GM18873 (cell line): Measurements from ENCODE around the gene TSPAN12.

Experiments used
- ATAC-seq: cut with Tn5 transposase; IDR thresholded peaks from one replicate; pipeline ENCODE4 v1.9.1; 2021; ENCODE audit warnings: mild to moderate bottlenecking, moderate library complexity, moderate number of reproducible peaks; ENCODE audit not compliant: unreplicated experiment, low FRiP score

The TSPAN12 gene

DNA sequence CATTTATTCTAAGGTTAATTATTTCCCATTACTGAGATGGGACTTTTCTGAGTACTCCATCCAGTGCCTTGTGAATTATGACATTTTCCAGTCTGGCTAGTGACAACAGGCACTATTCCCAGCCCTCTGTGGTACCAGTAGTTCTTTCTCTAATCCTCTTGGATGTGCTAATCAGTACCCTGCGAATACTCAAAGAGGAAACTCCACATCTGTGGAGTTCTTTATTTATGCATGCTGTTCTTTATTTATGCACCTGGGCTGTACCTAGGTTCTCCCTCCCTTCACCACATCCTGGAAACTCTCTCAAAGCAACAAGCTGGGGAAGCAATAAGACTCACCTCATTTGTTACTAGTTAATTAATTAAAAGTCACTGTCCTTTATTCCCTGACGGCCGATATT is 83.5 kb downstream of the TSPAN12 start:
- no peak for ATAC-seq

DNA sequence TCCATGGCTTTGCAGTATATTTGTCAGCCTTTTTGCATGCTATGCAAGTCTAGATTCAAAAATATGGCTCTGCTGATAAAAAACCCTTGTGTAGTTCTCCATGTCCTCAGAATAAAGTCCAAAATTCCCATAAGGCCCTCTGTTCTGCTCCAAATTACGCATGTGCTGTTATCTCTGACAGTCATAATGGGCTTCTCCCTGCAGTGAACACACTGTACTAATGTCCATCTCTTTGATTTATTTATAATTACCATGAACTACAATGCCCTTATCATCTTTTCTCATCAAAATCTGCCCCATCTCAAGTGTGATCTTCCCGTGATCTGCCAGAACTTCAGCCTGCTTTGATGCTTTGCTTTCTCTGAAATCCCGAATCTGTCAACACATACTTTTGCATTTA is 87.7 kb downstream of the TSPAN12 start:
- no peak for ATAC-seq

DNA sequence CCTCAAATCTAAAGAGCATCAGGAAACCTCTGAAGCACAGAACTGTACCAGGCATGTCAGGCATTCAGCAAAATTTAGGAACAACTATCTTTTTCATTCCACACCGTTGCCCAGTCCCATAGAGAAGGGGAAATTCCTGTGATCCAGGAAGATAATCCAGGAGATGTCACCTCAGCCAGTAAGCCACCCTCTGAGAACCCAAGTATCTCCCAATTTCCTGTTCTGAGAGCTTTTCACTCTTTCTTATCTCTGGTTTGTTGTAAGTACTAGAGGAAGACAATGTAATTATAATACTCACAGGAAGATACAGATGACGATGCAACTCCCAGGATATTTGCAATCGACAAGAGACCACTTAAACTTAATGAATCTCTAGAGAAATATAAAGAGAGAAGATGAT is 97.1 kb downstream of the TSPAN12 start:
- ATAC-seq = no peak

DNA sequence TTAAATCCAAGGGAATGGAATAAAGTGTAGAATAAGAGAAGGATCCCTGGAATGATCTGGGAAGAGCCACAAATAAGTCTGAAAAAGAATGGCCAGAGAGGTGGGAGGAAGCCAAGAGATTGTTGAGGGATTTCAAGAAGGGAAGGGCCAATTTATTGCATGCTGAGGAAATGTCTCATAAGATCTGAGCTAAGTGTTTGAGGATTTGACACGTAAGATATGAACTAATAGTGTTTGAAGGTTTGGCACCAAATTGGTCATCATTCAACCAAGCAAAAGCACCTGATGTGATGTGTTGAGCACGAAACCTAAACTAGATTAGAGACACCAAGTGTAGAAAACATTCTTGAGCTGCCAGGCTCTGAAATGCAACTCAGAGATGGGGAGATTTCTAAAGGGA is 97.9 kb downstream of the TSPAN12 start:
- ATAC-seq = peak; percentile 95

DNA sequence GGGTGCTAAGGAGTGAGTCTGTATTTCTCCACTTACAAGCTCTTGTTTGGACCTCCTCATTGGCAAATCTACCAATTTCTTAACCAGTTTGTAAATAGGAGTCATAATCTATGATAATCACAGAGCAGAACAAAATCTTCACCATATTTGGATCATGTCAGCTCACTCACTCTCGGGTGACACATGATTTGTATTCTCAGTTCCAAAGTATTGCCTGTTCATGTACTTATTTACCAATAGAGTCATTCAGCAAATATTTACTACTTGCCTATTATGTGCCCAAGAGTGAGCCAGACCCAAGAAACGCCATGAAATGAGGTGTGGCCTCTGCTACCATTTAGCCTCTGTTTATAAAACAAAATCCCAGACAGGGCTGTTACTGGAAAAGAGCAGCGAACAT is 114.8 kb downstream of the TSPAN12 start:
- no peak for ATAC-seq

DNA sequence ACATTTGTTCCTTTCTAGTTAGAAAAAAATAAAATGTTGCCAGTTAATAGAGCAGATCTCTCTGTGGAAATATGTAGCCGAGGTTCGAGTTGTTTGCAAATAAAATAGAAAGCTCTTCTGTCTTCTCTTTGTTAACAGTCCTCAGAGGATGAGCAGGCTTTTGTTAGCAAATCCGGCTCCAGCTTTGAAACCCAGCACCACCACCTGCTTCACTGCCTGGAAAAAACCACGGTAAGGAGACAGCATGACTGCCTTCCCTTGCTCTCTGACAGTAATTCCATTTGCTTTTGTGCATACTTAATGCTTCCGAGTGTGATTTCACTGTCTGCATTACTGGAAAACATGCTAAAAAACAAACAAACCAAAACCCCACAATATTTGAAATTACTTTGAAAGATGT is 115.6 kb downstream of the TSPAN12 start:
- ATAC-seq = no peak

DNA sequence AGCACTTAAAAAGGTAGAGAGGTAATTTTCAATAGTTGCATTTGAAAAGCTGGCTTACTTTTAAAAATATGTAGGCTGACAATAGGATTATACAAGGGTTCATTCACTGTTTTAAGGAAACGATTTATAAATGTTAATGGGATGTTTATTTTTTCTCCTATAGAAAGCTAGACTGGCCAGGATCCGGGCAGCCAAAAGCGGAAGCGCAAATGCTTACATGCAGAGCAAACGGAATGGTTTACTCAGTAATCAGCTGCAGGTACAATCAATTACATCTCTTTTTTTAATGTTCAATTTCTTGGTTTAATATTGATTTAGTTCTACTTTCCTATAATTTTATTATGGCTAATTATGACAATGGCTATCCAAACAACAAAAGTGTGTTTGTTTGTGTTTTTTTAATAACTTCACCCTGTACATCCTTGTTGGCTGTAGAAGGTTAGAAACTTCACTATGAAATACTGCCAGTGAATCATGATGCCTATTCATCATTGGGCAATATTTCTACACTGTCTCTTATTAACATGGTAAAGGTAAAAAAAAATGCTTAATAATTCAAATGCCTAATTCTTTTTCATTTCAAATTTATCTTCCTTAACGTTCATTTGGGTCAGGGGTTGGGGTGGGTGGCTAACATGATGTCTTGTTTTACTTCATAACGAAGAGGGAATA is 116.4 kb downstream of the TSPAN12 start:
- no peak for ATAC-seq

DNA sequence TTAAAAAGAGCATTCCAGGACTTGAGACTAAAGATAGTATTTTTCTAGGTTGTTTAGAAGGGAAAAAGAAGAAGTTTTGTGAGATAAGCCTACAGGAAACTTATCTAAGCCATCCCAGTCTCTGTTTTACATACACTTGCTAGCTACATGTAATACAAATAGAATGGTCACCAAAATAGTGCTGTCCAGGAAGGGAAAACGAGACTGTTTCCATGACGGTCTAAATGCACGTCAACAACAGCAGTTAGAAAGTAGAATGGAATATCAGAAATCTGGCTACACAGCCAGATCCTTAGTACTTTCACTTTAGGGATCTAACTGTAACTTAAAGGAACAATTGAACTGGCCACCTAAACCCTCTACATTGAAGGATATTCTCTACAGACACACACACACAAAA is 117.6 kb downstream of the TSPAN12 start:
- ATAC-seq = no peak

DNA sequence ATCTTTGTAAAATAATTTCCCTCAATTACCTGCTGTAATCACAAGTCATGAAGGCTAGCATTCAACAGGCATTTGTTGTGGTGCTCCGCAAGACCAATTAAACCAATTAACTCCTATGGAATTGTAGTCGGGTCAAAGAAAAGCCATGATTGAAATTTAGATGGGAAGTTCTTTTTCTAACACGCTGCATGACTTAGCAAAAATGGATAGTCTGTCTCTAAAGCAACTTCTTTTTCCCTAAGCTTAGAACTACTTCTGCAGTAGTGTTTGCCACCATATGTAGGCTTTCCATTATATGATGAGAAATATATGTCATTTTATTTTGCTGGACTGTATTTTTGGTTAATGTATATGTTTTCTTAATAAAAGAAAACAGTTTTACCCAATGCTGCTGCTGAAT is 119.1 kb downstream of the TSPAN12 start:
- no peak for ATAC-seq
